ENCODE results near the gene RPL19.
A peak's percentile ranks its signal among the peaks of the same experiment; 100 is the strongest.
"Not testable (repeated sequence)": the region's sequence is repeated elsewhere in the genome, so short reads cannot be mapped to it uniquely, and the experiment has no call there.

RPL19 gene

GRCh38 chr17:39235555-39236449, 35.7 kb downstream of the RPL19 start:
- no peak overlapping the region for H3K4me3 ChIP-seq
- peak overlapping the region in 2 of 21 experiments; percentile 5 to 45 for H3K27ac ChIP-seq

GRCh38 chr17:39236450-39236927, 36.4 kb downstream of the RPL19 start:
- Histone ChIP-seq H3K27ac (peak overlapping the region in 3 of 21 experiments; percentile 5 to 46 (median 45)), H3K4me3 (no peak overlapping the region)

- Histone ChIP-seq H3K4me3 (no peak overlapping the region), H3K27ac (peak overlapping the region in 3 of 21 experiments; percentile 46 to 89 (median 85))
These were observed 36.9 kb downstream of the RPL19 start for GRCh38 chr17:39236981-39237441.

GRCh38 chr17:39237586-39237985, 37.5 kb downstream of the RPL19 start:
- H3K4me3 ChIP-seq: no peak overlapping the region

GRCh38 chr17:39238311-39238972, 38.4 kb downstream of the RPL19 start:
- Histone ChIP-seq H3K27ac (peak overlapping the region in 15 of 21 experiments; percentile 6 to 91 (median 69)), H3K4me3 (peak overlapping the region in 1 of 7 experiments; percentile 1)

More at GRCh38 chr17:39237586-39237985, 37.5 kb downstream of the RPL19 start:
- peak overlapping the region in 11 of 21 experiments; percentile 31 to 91 (median 72) for H3K27ac ChIP-seq

- no peak overlapping the region for H3K27ac ChIP-seq
- no peak overlapping the region for H3K4me3 ChIP-seq
These were observed 39.7 kb downstream of the RPL19 start for GRCh38 chr17:39239640-39240314.

GRCh38 chr17:39240631-39241030, 40.5 kb downstream of the RPL19 start:
- H3K27ac ChIP-seq: no peak overlapping the region
- no peak overlapping the region for H3K4me3 ChIP-seq

GRCh38 chr17:39243155-39243554, 43.1 kb downstream of the RPL19 start:
- H3K4me3 ChIP-seq: no peak overlapping the region
- no peak overlapping the region for H3K27ac ChIP-seq

- H3K4me3 ChIP-seq: no peak overlapping the region
- H3K27ac ChIP-seq: peak overlapping the region in 1 of 21 experiments; percentile 17
These were observed 44.0 kb downstream of the RPL19 start for GRCh38 chr17:39244016-39244599.

GRCh38 chr17:39244600-39245570, 44.8 kb downstream of the RPL19 start:
- H3K4me3 ChIP-seq: no peak overlapping the region
- peak overlapping the region in 1 of 21 experiments; percentile 17 for H3K27ac ChIP-seq

- H3K4me3 ChIP-seq: no peak overlapping the region
- no peak overlapping the region for H3K27ac ChIP-seq
These were observed 46.2 kb downstream of the RPL19 start for GRCh38 chr17:39246274-39246673.

- H3K27ac ChIP-seq: not testable (repeated sequence)
These were observed 50.0 kb downstream of the RPL19 start for GRCh38 chr17:39250076-39250475.

GRCh38 chr17:39251997-39252396, 51.9 kb downstream of the RPL19 start:
- no peak overlapping the region for H3K27ac ChIP-seq
- H3K4me3 ChIP-seq: no peak overlapping the region

More at GRCh38 chr17:39250076-39250475, 50.0 kb downstream of the RPL19 start:
- not testable (repeated sequence) for H3K4me3 ChIP-seq

- no peak overlapping the region for H3K4me3 ChIP-seq
These were observed 52.8 kb downstream of the RPL19 start for GRCh38 chr17:39252788-39253460.

More at GRCh38 chr17:39252788-39253460, 52.8 kb downstream of the RPL19 start:
- no peak overlapping the region for H3K27ac ChIP-seq
